Activated T-helper 2 cell treated with anti-CD3 and anti-CD28 coated beads, Interferon-gamma antibody, Interleukin-2, Interleukin-4, amounts not matched to agents 10 μg/mL and 5 μg/mL and 100 μg/mL, durations not matched to agents 14 hours and 24 hours and 36 hours (primary cell): ENCODE data around the gene TUBB3. TPM values are rescaled to one million over a fixed set of nuclear protein-coding genes. Genes with fewer than 3 reads are reported as not detected.
"Not testable (repeated sequence)": the region's sequence is repeated elsewhere in the genome, so short reads cannot be mapped to it uniquely, and the experiment has no call there.

ENCODE experiments used
- DNase-seq: peaks from one replicate; pipeline ENCODE4 v3.0.0; 2021; ENCODE audit warnings: low spot score
- H3K27ac Mint-ChIP-seq: one replicate; pipeline ENCODE4 v1.8.0; 2021; ENCODE audit warnings: mixed read lengths
- H3K27me3 Mint-ChIP-seq: one replicate; pipeline ENCODE4 v1.8.0; 2021; ENCODE audit warnings: low read depth, mixed read lengths
- H3K36me3 Mint-ChIP-seq: one replicate; pipeline ENCODE4 v1.8.0; 2021; ENCODE audit warnings: low read depth, mixed read lengths
- H3K4me1 Mint-ChIP-seq: one replicate; pipeline ENCODE4 v1.8.0; 2021; ENCODE audit warnings: low read depth, mixed read lengths
- H3K4me3 Mint-ChIP-seq: one replicate; pipeline ENCODE4 v1.8.0; 2021; ENCODE audit warnings: low read depth, mild to moderate bottlenecking, moderate library complexity, mixed read lengths
- H3K9me3 Mint-ChIP-seq: one replicate; pipeline ENCODE4 v1.8.0; 2021; ENCODE audit warnings: mixed read lengths
- intact Hi-C: fragments of 100-400 bp; cut with micrococcal nuclease; formaldehyde crosslinking; loops from one replicate; pipeline ENCODE4 v1.15.1; 2023
- total RNA-seq: library from RNA; stranded (reverse); gene quantifications from 2 replicates; pipeline ENCODE4 v1.2.3, GENCODE V29; 2022

The TUBB3 gene
- total RNA-seq, result 2.9 and 3.7 TPM in 2 replicates

- H3K4me3 Mint-ChIP-seq, result peak within 1 kb of the TSS; percentile 71
- intact Hi-C loops, result loop anchor here (10.0 kb wide), 1 partner anchor 88 kb away; no protein-coding TSS in a partner anchor
- H3K36me3 Mint-ChIP-seq, result no peaks in the 10 kb centered on the region
- peaks cover 26% of the 10 kb centered on the region for H3K27me3 Mint-ChIP-seq
- H3K9me3 Mint-ChIP-seq, result no peaks in the 10 kb centered on the region
- peaks cover 26% of the 10 kb centered on the region for H3K4me1 Mint-ChIP-seq
- peak; percentile 64 for DNase-seq
- H3K27ac Mint-ChIP-seq, result peak within 1 kb of the TSS; percentile 28
Observed at GRCh38 chr16:89922884-89923639, at the start of gene TUBB3. Gene TUBB3, plus strand, starts transcription at chr16:89923342. Its CDS starts 60 bp downstream, at chr16:89923402.

- H3K36me3 Mint-ChIP-seq, result peaks cover 34% of the 10 kb centered on the region
- peaks cover 7% of the 10 kb centered on the region for H3K4me1 Mint-ChIP-seq
- H3K27me3 Mint-ChIP-seq, result no peaks in the 10 kb centered on the region
- DNase-seq, result peak; percentile 90
- intact Hi-C loops, result loop anchor here (1.0 kb wide), 1 partner anchor 10 kb away; no protein-coding TSS in a partner anchor
- H3K9me3 Mint-ChIP-seq, result peaks cover 7% of the 10 kb centered on the region
- peak overlapping the region; percentile 93 for H3K4me3 Mint-ChIP-seq
- peak overlapping the region; percentile 99 for H3K27ac Mint-ChIP-seq
Observed at GRCh38 chr16:89873972-89874689, 49.0 kb upstream of the TUBB3 start.

GRCh38 chr16:89879123-89879522 is 44.0 kb upstream of the TUBB3 start:
- intact Hi-C loops, H3K27me3 Mint-ChIP-seq, H3K4me1 Mint-ChIP-seq, H3K4me3 Mint-ChIP-seq, DNase-seq, H3K27ac Mint-ChIP-seq, H3K9me3 Mint-ChIP-seq: not testable (repeated sequence)
- H3K36me3 Mint-ChIP-seq, result peaks cover 60% of the 10 kb centered on the region

- intact Hi-C loops, result no loop called here
- Mint-ChIP-seq H3K36me3 (peaks cover 61% of the 10 kb centered on the region), H3K9me3 (no peaks in the 10 kb centered on the region), H3K27ac (no peak overlapping the region), H3K27me3 (no peaks in the 10 kb centered on the region), H3K4me1 (no peaks in the 10 kb centered on the region), H3K4me3 (no peak overlapping the region)
- DNase-seq, result no peak
Observed at GRCh38 chr16:89880477-89881367, 42.4 kb upstream of the TUBB3 start.

GRCh38 chr16:89881368-89881730 is 41.8 kb upstream of the TUBB3 start:
- H3K4me3 Mint-ChIP-seq, result no peak overlapping the region
- no peaks in the 10 kb centered on the region for H3K9me3 Mint-ChIP-seq
- H3K27ac Mint-ChIP-seq, result no peak overlapping the region
- intact Hi-C loops, result no loop called here
- H3K4me1 Mint-ChIP-seq, result no peaks in the 10 kb centered on the region
- no peak for DNase-seq
- H3K27me3 Mint-ChIP-seq, result no peaks in the 10 kb centered on the region
- peaks cover 60% of the 10 kb centered on the region for H3K36me3 Mint-ChIP-seq

- no peaks in the 10 kb centered on the region for H3K9me3 Mint-ChIP-seq
- no peak for DNase-seq
- no peaks in the 10 kb centered on the region for H3K27me3 Mint-ChIP-seq
- no peak overlapping the region for H3K4me3 Mint-ChIP-seq
- intact Hi-C loops, result no loop called here
- H3K36me3 Mint-ChIP-seq, result peaks cover 66% of the 10 kb centered on the region
- no peak overlapping the region for H3K27ac Mint-ChIP-seq
- H3K4me1 Mint-ChIP-seq, result no peaks in the 10 kb centered on the region
Observed at GRCh38 chr16:89883346-89884040, 39.6 kb upstream of the TUBB3 start.

- peaks cover 64% of the 10 kb centered on the region for H3K36me3 Mint-ChIP-seq
- H3K27me3 Mint-ChIP-seq, result no peaks in the 10 kb centered on the region
- no peaks in the 10 kb centered on the region for H3K4me1 Mint-ChIP-seq
- intact Hi-C loops, result no loop called here
- H3K9me3 Mint-ChIP-seq, result no peaks in the 10 kb centered on the region
- no peak for DNase-seq
- no peak overlapping the region for H3K4me3 Mint-ChIP-seq
- no peak overlapping the region for H3K27ac Mint-ChIP-seq
Observed at GRCh38 chr16:89884041-89884421, 39.1 kb upstream of the TUBB3 start.

- no peak overlapping the region for H3K27ac Mint-ChIP-seq
- H3K36me3 Mint-ChIP-seq, result peaks cover 75% of the 10 kb centered on the region
- intact Hi-C loops, result no loop called here
- H3K4me3 Mint-ChIP-seq, result no peak overlapping the region
- DNase-seq, result no peak
- no peaks in the 10 kb centered on the region for H3K27me3 Mint-ChIP-seq
- H3K4me1 Mint-ChIP-seq, result peaks cover 4% of the 10 kb centered on the region
- no peaks in the 10 kb centered on the region for H3K9me3 Mint-ChIP-seq
Observed at GRCh38 chr16:89887243-89887642, 35.9 kb upstream of the TUBB3 start.

GRCh38 chr16:89890200-89890599 is 32.9 kb upstream of the TUBB3 start:
- intact Hi-C loops, result no loop called here
- DNase-seq, result no peak
- Mint-ChIP-seq H3K27me3 (no peaks in the 10 kb centered on the region), H3K36me3 (peaks cover 56% of the 10 kb centered on the region), H3K27ac (no peak overlapping the region), H3K9me3 (no peaks in the 10 kb centered on the region), H3K4me3 (no peak overlapping the region), H3K4me1 (peaks cover 4% of the 10 kb centered on the region)

- H3K4me1 Mint-ChIP-seq, result peaks cover 4% of the 10 kb centered on the region
- H3K27ac Mint-ChIP-seq, result no peak overlapping the region
- DNase-seq, result no peak
- H3K36me3 Mint-ChIP-seq, result peaks cover 52% of the 10 kb centered on the region
- no peak overlapping the region for H3K4me3 Mint-ChIP-seq
- no peaks in the 10 kb centered on the region for H3K27me3 Mint-ChIP-seq
- no peaks in the 10 kb centered on the region for H3K9me3 Mint-ChIP-seq
- intact Hi-C loops, result no loop called here
Observed at GRCh38 chr16:89890886-89891657, 32.1 kb upstream of the TUBB3 start.

- peaks cover 4% of the 10 kb centered on the region for H3K4me1 Mint-ChIP-seq
- DNase-seq, result no peak
- H3K27ac Mint-ChIP-seq, result no peak overlapping the region
- H3K36me3 Mint-ChIP-seq, result peaks cover 47% of the 10 kb centered on the region
- no peaks in the 10 kb centered on the region for H3K27me3 Mint-ChIP-seq
- intact Hi-C loops, result no loop called here
- H3K4me3 Mint-ChIP-seq, result no peak overlapping the region
- H3K9me3 Mint-ChIP-seq, result no peaks in the 10 kb centered on the region
Observed at GRCh38 chr16:89892055-89892630, 31.0 kb upstream of the TUBB3 start.
